Stimulated activated CD4-positive, alpha-beta T cell treated with anti-CD3 and anti-CD28 coated beads, Interleukin-1b, Interleukin-23, amount 100 ng/mL, for 1 hour (primary cell): Measurements from ENCODE around the gene TTC36.
"Not testable (repeated sequence)": the region's sequence is repeated elsewhere in the genome, so short reads cannot be mapped to it uniquely, and the experiment has no call there.

ENCODE experiments used
- DNase-seq, 2 donors: peaks; one replicate each; pipeline ENCODE4 v3.0.0-alpha.2; 2020; ENCODE audit warnings: low read depth in 2 of 2

The TTC36 gene

DNA sequence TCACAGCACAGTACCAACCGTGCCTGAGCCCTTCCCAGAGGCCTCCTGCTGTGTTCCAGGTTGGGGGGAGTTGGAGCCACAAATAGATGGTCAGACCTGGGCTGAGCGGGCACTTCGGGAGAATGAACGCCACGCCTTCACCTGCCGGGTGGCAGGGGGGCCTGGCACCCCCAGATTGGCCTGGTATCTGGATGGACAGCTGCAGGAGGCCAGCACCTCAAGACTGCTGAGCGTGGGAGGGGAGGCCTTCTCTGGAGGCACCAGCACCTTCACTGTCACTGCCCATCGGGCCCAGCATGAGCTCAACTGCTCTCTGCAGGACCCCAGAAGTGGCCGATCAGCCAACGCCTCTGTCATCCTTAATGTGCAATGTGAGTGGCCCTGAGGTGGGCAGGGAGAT lies 4.8 kb downstream of the TTC36 start:
- DNase-seq = no peak

DNA sequence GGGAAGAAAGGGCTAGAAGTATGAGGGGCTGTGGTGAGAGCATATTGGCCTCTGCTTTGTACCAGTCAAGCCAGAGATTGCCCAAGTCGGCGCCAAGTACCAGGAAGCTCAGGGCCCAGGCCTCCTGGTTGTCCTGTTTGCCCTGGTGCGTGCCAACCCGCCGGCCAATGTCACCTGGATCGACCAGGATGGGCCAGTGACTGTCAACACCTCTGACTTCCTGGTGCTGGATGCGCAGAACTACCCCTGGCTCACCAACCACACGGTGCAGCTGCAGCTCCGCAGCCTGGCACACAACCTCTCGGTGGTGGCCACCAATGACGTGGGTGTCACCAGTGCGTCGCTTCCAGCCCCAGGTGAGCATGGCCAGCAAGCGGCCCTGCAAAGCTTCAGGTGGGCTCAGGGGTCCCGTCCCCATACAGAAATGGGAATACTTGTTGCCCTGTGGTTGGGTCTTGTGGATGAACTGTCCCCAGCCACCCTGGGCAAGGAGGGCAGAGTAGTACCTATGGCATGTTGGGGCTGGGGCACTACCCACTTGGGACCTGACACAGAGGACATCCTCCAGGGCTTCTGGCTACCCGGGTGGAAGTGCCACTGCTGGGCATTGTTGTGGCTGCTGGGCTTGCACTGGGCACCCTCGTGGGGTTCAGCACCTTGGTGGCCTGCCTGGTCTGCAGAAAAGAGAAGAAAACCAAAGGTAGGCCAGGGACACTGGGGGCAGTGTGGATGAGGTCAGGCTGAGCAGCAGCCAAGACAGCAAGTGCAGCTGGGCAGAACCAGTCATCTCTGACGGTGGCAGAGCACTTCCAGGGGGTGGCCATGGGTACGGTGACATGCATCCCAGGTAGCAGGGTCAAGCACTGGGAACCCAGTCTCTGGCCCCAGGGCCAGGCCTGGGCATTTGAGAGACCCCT lies 5.8 kb downstream of the TTC36 start:
- DNase-seq = no peak

DNA sequence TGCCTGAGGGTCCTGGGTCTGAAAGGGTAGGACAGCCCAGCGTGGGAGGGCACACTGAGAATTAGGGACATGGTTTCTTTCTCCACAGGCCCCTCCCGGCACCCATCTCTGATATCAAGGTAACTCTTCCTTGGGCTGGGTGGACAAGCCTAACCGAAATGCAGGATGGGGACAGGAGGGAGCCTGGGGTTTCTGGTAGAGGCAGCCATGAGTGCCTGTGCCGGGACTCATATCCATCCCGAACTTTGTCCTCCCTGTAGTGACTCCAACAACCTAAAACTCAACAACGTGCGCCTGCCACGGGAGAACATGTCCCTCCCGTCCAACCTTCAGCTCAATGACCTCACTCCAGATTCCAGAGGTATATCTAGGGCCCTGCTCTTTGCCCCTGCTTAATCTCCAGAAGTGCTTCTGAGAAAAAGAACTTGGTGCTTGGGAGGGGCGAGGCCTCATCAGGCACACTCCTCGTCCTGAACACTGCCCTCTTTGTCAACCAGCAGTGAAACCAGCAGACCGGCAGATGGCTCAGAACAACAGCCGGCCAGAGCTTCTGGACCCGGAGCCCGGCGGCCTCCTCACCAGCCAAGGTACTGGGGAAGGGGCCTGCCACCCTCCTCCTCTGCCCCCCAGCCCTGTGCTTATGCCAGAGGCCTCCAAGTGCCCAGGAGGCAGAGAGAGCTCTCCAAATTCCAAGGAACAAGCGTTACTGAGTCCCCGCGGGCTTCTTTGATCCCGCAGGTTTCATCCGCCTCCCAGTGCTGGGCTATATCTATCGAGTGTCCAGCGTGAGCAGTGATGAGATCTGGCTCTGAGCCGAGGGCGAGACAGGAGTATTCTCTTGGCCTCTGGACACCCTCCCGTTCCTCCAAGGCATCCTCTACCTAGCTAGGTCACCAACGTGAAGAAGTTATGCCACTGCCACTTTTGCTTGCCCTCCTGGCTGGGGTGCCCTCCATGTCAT lies 6.8 kb downstream of the TTC36 start:
- no peak for DNase-seq

DNA sequence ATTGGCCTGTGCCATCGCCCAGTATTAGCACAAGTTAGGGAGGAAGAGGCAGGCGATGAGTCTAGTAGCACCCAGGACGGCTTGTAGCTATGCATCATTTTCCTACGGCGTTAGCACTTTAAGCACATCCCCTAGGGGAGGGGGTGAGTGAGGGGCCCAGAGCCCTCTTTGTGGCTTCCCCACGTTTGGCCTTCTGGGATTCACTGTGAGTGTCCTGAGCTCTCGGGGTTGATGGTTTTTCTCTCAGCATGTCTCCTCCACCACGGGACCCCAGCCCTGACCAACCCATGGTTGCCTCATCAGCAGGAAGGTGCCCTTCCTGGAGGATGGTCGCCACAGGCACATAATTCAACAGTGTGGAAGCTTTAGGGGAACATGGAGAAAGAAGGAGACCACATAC lies 8.0 kb downstream of the TTC36 start:
- no peak for DNase-seq

DNA sequence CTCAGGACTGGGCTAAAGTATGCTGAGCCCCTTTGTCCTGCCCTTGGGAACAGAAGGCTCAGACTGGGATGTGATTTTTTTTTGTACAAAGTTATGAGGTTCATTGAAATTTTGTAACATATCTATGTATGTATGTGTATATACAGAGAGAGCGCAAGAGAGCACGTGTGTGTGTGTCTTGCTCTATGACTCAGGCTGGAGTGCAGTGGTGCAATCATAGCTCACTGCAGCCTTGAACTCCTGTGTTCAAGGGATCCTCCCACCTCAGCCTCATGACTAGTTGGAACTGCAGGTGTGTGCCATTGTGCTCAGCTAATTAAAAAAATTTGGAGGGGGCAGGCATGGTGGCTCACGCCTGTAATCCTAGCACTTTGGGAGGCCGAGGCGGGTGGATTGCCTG lies 9.5 kb downstream of the TTC36 start:
- DNase-seq = no peak

DNA sequence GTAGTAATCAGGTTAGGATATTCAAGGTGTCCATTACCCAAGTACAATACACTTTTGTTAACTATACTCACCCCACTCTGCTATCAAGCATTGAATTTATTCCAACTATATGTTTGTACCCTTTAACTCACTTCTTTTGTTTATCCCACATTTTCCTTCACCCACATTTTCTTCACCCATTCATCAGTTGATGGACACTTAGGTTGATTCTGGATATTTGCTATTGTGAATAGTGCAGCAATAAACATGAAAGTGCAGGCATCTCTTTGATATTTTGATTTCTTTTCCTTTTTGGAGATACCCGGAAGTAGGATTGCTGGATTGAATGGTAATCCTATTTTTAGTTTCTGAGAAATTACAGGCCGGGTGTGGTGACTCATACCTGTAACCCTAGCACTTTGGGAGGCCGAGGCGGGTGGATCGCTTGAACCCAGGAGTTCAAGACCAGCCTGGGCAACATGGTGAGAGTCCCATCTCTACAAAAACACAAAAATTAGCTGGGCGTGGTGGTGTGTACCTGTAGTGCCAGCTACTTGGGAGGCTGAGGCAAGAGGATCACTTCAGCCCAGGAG lies 10.2 kb downstream of the TTC36 start:
- DNase-seq = no peak

DNA sequence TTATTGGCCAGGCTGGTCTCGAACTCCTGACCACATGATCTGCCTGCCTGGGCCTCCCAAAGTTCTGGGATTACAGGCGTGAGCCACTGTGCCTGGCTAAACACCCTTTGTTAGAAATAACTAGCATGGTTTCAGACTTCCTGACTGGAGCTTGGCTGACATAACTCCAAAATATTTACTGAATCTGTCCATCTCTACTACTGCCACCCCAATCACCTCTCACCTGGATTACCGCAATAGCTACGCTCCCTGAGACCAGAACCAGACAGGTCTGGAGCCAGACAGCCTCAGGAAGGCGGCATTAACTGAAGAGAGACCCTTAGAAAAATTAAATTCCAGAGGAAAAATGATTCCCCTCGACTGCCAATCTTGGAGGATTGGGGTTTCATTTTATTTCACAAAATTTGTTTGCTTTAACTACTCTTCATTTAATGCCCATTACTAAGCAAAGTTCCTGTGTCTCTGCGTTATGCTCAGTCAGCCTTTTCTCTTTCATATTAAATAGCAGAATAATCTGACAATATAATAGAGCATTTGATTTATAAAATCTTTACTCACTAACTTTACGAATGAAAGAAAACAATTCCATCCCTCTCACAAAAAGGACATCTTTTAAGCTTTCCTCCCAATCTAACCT lies 16.9 kb downstream of the TTC36 start:
- no peak for DNase-seq

DNA sequence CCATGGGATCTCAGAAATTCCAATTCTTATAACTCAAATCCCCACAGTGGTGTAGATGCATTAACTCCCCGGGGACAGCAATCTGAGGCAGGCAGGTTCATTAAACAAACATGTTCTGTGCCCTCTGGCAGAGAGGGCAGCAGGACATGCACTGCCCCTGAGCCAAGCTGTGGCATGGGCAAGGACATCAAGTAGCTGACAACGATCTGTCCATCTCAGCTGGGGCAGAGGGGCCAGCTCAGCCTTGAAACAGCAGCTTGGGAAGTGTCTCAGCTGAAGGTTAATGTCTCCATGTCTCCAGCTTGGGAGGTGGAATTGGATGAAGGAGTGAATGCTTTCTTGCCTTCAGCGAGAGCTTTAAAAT lies 17.4 kb downstream of the TTC36 start:
- no peak for DNase-seq

DNA sequence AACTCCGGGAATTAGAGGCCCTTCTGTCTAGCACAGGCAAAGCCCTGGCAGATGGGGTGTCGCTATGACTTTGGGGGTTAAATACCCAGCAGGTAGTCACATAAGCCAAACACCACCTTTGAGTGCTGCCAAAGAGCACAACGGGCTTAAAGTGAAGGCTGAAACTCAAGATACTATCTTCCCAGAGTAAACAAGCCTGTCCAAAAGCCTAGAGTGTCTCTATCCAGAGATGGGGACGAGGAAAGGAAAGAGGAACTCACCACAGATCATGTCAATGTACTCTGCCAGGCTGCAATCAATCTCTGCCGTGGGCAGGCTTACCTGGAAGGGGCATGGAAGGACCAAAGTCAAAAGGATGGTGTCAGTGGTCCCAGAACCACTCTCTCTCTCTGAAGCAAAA lies 18.3 kb downstream of the TTC36 start:
- no peak for DNase-seq

DNA sequence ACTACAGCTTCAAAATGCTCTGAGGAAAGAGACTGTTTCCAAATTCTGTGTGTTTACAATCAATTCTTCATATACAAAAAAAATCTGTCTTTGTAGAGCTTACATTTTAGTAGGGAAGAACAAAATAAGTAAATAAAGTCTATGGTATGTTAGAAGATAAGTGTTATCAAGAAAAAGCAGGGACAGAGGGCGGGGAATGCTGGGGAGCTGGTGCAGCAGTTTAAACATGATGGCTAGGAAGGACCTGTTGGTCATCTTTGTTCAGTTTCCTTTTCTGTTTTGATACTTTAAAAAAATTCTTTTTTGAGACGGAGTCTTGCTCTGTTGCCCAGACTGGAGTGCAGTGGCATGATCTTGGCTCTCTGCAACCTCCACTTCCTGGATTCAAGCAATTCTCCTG lies 19.9 kb downstream of the TTC36 start:
- no peak for DNase-seq

DNA sequence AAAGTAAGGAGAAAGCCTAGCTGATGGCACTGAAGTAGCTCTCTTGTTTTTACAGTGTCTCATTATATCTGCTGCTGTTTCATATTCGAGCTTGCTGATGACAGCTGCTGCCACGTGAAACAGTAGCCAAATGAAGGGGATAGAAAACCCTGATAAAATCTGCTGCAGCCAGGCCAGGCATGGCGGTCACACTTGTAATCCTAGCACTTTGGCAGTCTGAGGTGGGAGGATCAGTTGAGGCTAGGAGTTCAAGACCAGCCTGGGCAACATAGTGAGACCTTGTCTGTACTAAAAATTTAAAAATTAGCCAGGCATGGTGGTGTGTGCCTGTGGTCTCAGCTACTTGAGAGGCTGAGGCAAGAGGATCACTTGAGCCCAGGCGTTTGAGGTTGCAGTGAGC lies 25.1 kb downstream of the TTC36 start:
- DNase-seq = no peak

DNA sequence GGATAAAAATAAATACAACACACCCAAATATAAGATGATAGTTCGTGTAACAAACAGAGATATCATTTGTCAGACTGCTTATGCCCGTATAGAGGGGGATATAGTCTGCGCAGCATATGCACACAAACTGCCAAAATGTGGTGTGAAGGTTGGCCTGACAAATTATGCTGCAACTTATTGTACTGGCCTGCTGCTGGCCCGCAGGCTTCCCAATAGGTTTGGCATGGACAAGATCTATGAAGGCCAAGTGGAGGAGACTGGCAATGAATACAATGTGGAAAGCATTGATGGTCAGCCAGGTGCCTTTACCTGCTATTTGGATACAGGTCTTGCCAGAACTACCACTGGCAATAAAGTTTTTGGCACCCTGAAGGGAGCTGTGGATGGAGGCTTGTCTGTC lies 33.5 kb downstream of the TTC36 start:
- no peak for DNase-seq

DNA sequence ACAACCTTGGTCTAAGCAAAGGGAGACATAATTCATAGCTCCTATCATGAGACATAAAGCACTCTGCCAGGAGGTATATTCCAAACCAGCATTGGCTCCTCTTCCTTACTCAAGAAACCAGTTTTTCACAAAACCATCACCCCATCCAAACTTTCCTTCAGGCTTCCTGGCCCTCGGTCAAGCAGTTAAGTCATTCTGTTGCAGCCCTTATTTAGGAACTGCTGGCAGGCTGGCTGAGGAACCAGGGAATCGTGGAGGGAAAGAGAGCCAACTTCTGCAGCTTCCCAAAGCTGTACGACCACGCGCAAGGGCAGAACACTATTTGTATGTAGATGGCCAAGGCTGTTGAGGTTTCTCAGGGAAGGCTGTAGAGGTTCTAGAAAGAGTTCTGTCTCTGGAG lies 37.8 kb downstream of the TTC36 start:
- DNase-seq = no peak

DNA sequence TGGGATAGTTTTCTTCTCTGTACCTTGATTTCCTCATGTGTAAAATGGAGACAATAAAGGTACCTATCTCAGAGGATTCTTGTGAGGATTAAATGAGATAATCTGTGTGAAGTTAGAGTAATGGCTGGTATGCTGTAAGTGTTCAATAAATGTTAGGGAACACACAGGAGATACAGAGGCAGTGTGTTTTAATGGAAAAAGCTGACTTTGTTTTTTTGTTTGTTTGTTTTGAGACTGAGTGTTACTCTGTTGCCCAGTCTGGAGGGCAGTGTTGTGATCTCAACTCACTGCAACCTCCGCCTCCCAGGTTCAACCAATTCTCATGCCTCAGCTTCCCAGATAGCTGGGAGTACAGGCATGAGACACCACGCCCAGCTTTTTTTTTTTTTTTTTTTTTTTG lies 42.4 kb downstream of the TTC36 start:
- no peak for DNase-seq

DNA sequence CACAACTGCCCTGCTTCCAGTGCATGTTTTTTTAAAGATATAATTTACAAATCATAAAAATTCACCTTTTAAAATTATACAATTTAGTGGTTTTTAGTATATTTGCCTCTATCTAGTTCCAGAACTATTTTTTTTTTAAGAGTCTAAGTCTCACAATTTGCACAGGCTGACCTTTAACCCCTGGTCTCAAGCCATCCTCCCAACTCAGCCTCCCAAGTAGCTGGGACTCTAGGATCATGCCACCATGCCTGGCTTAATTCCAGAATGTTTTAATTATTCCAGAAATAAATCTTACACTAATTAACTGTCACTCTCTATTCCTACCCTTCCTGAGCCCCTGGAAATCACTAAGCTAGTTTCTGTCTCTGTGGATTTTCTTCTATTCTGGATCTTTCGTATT lies 43.5 kb downstream of the TTC36 start:
- no peak for DNase-seq

DNA sequence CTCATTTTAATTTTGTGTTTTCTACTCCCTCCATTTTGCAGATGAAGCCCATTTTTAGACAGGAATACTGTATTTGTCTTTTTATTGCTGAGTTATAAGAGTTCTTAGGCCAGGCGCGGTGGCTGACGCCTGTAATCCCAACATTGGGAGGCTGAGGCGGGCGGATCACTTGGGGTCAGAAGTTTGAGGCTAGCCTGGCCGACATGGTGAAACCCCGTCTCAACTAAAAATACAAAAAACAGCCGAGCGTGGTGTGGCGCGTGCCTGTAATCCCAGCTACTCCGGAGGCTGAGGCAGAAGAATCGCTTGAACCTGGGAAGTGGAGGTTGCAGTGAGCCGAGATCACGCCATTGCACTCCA lies 44.4 kb downstream of the TTC36 start:
- DNase-seq = not testable (repeated sequence)

DNA sequence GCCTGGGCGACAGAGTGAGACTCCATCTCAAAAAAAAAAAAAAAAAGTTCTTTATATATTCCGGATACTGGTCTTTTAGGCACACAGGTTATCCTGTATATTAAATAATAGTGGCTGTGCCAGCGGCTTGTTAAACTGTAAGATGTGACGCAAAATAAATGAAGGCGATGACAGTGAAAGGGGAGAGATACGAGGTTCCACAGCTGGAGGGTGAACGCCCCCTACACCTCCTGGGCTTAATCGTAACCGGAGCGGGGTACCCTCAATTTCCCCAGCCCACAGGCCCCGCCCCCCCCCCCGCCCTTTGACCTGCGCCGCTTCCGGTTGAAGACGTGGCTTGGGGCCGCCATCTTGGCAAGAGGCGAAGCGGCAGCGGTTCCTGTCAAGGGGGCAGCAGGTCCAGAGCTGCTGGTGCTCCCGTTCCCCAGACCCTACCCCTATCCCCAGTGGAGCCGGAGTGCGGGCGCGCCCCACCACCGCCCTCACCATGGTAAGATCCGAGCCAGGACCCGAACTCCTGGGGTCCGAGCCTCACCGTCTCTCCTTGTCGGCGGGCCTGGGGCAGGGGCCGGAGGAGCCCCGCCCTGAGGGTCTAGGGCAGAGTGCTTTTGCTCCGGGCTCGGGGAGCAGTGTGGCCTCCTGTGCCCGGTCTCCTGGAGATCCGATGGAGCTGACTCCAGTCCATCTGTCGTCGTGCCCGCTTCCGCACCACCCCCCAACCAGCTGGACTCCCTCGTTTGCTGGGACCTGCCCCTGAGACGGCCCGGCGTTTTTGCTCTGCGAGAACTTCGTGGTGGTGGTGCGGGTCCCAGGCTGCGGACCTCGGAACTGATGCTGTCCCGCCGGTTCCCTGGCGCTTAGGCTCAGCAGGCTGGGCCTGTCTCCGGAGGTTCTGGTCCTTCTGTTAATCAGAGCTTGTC lies 45.0 kb downstream of the TTC36 start, which contains the start of gene ARCN1:
TSS of gene ARCN1 (plus strand) at position 349 of the 920 bp plus-strand sequence. CDS start at position 488, 139 bp downstream.
- DNase-seq = peak; percentile 48 to 60

DNA sequence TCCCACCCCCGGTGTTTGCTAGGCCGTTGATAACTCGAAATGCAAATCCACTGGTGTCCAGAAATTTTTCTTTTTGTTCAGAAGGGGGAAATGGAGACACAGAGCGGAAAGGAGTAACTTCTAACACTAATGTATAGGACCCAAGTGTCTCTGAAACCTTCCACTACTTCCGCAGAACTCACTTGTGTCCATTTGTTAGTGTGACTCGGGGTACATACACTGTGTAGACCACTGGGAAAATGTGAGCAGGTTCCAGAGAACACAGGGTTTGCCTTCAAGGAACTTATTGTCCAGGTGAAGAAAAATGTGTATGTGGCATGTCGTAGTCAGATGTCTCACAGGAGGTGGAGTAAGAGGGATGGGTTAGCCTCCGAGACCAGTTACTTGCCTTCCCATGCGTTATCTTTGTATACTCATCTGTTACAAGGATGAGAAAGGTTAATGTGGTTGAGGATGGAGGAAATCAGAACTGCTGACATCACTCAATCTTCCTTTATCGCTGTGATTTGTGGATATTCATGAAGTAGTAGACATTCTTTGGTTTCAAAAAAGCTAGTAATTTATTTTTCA lies 45.8 kb downstream of the TTC36 start:
- no peak for DNase-seq

DNA sequence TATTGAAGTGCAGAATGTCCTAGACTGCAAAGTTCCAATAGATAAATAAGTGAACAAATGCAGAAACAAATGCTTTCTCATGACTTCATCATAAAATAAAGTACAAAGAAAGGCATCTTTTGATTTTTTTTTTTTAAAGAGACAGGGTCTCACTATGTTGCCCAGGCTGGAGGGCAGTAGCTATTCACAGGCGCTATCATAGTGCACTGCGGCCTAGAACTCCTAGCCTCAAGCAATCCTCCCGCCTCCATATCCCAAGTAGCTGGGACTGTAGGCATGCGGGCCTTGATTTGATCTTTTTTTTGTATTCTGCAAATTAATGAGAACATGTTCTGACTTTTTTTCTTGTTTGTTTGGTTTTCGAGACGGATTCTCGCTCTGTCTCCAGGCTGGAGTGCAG lies 47.4 kb downstream of the TTC36 start:
- no peak for DNase-seq

DNA sequence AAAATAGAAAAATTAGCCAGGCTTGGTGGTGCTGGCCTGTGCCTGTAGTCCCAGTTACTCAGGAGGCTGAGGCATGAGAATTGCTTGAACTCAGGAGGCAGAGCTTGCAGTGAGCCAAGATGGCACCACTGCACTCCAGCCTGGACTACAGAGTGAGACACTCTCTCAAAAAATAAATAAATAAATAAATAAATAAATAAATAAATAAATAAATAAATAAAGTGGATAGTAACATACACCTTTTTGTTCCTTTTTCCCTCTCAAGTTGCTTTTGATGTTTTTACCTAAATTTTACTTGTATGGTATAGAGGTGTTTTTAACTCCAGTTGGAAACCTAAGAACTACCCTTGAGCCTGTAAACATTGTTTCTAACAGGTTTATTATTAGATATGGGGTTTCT lies 50.7 kb downstream of the TTC36 start:
- DNase-seq = not testable (repeated sequence)
